HG02970 (cell line): ENCODE results near the gene ETFA.

ENCODE experiments used
- ATAC-seq: cut with Tn5 transposase; IDR thresholded peaks from one replicate; pipeline ENCODE4 v1.9.1; 2021; ENCODE audit warnings: mild to moderate bottlenecking, moderate library complexity, moderate number of reproducible peaks; ENCODE audit not compliant: unreplicated experiment, low FRiP score

Gene ETFA

GRCh38 chr15:76340803-76341365, 29.6 kb upstream of the ETFA start:
- ATAC-seq: no peak

GRCh38 chr15:76340198-76340802, 29.0 kb upstream of the ETFA start:
- ATAC-seq: no peak

GRCh38 chr15:76339305-76340197, 28.3 kb upstream of the ETFA start:
- no peak for ATAC-seq

GRCh38 chr15:76338486-76339304, 27.4 kb upstream of the ETFA start:
- ATAC-seq: no peak

- no peak for ATAC-seq
These were observed 26.6 kb upstream of the ETFA start for GRCh38 chr15:76337696-76338485.

- no peak for ATAC-seq
These were observed 25.9 kb upstream of the ETFA start for GRCh38 chr15:76337059-76337695.

GRCh38 chr15:76336254-76337058, 25.2 kb upstream of the ETFA start, which contains the start of gene ISL2:
Gene ISL2, plus strand, starts transcription at chr15:76336773. Its CDS starts 111 bp downstream, at chr15:76336884.
- ATAC-seq: peak; percentile 35

GRCh38 chr15:76335307-76336253, 24.3 kb upstream of the ETFA start:
- ATAC-seq: no peak

- ATAC-seq: no peak
These were observed 23.4 kb upstream of the ETFA start for GRCh38 chr15:76334438-76335306.

- ATAC-seq: no peak
These were observed 22.6 kb upstream of the ETFA start for GRCh38 chr15:76333720-76334437.

GRCh38 chr15:76333309-76333708, 22.0 kb upstream of the ETFA start:
- no peak for ATAC-seq

- ATAC-seq: no peak
These were observed 21.5 kb upstream of the ETFA start for GRCh38 chr15:76332796-76333195.

GRCh38 chr15:76330080-76330680, 18.9 kb upstream of the ETFA start:
- no peak for ATAC-seq

GRCh38 chr15:76328958-76329357, 17.7 kb upstream of the ETFA start:
- no peak for ATAC-seq

- no peak for ATAC-seq
These were observed 16.9 kb upstream of the ETFA start for GRCh38 chr15:76328106-76328696.
